ENCODE data around the gene POP7.

The POP7 gene

GRCh38 chr7:100752994-100753393, 47.1 kb downstream of the POP7 start:
- TF ChIP-seq TCF4 (CRISPR knock-in tag; IDR thresholded peaks at IDR 0.05; ENCODE audit: borderline replicate concordance) (no peak), ZNF70 (CRISPR knock-in tag; IDR thresholded peaks at IDR 0.05) (no peak), ZFP3 (CRISPR knock-in tag; IDR thresholded peaks at IDR 0.05) (no peak), ZC3H10 (CRISPR knock-in tag; IDR thresholded peaks at IDR 0.05) (no peak), TSHZ2 (CRISPR knock-in tag; IDR thresholded peaks at IDR 0.05) (no peak), GLIS3 (CRISPR knock-in tag; IDR thresholded peaks at IDR 0.05) (no peak), CREB5 (CRISPR knock-in tag; IDR thresholded peaks at IDR 0.05; ENCODE audit: low read depth) (no peak), ZNF565 (CRISPR knock-in tag; conservative IDR thresholded peaks at IDR 0.05; ENCODE audit: low read depth) (no peak), RARB (CRISPR knock-in tag; IDR thresholded peaks at IDR 0.05) (no peak), ZNF8 (CRISPR knock-in tag; IDR thresholded peaks at IDR 0.05) (no peak), TOX (CRISPR knock-in tag; IDR thresholded peaks at IDR 0.05; ENCODE audit: borderline replicate concordance) (no peak), OSR1 (CRISPR knock-in tag; IDR thresholded peaks at IDR 0.05) (no peak), PPARA (CRISPR knock-in tag; IDR thresholded peaks at IDR 0.05; ENCODE audit: borderline replicate concordance) (no peak), SNAI2 (CRISPR knock-in tag; IDR thresholded peaks at IDR 0.05) (no peak), CSDC2 (CRISPR knock-in tag; IDR thresholded peaks at IDR 0.05) (no peak), ISL1 (CRISPR knock-in tag; IDR thresholded peaks at IDR 0.05) (no peak), ZFP30 (CRISPR knock-in tag; IDR thresholded peaks at IDR 0.05) (no peak)
- TF ChIP-seq, protein P1, sequence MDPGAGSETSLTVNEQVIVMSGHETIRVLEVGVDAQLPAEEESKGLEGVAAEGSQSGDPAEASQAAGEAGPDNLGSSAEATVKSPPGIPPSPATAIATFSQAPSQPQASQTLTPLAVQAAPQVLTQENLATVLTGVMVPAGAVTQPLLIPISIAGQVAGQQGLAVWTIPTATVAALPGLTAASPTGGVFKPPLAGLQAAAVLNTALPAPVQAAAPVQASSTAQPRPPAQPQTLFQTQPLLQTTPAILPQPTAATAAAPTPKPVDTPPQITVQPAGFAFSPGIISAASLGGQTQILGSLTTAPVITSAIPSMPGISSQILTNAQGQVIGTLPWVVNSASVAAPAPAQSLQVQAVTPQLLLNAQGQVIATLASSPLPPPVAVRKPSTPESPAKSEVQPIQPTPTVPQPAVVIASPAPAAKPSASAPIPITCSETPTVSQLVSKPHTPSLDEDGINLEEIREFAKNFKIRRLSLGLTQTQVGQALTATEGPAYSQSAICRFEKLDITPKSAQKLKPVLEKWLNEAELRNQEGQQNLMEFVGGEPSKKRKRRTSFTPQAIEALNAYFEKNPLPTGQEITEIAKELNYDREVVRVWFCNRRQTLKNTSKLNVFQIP (CRISPR knock-in tag; IDR thresholded peaks at IDR 0.05; ENCODE audit: borderline replicate concordance, low read depth): no peak
- TF ChIP-seq, protein P2, sequence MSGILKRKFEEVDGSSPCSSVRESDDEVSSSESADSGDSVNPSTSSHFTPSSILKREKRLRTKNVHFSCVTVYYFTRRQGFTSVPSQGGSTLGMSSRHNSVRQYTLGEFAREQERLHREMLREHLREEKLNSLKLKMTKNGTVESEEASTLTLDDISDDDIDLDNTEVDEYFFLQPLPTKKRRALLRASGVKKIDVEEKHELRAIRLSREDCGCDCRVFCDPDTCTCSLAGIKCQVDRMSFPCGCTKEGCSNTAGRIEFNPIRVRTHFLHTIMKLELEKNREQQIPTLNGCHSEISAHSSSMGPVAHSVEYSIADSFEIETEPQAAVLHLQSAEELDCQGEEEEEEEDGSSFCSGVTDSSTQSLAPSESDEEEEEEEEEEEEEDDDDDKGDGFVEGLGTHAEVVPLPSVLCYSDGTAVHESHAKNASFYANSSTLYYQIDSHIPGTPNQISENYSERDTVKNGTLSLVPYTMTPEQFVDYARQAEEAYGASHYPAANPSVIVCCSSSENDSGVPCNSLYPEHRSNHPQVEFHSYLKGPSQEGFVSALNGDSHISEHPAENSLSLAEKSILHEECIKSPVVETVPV (CRISPR knock-in tag; IDR thresholded peaks at IDR 0.05): no peak
- ATAC-seq: peak; percentile 38

DNA sequence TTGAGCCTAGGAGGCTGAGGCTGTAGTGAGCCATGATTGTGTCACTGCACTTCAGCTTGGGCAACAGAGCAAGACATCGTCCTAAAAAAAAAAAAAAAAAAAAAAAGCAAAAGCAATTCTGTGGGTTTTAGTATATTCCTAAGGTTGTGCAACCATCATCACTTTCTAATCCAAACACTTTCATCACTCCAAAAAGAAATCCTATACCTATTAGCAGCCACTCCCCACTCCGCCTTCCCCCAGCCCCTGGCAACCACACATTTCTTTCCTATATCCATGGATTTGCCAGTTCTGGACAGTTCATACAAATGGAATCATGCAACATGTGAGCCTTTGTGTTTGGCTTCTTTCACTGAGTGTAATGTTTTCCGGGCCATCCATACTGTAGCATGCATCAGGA, 47.8 kb downstream of the POP7 start:
- TF ChIP-seq CSDC2 (CRISPR knock-in tag; IDR thresholded peaks at IDR 0.05) (no peak), TOX (CRISPR knock-in tag; IDR thresholded peaks at IDR 0.05; ENCODE audit: borderline replicate concordance) (no peak), SNAI2 (CRISPR knock-in tag; IDR thresholded peaks at IDR 0.05) (no peak), ZC3H10 (CRISPR knock-in tag; IDR thresholded peaks at IDR 0.05) (no peak)

More for the DNA sequence above, 47.8 kb downstream of the POP7 start:
- no peak for ATAC-seq
